Renal pelvis (tissue), 4 donors: Measurements from ENCODE around the gene KNCN. TPM values are rescaled to one million over a fixed set of nuclear protein-coding genes. Genes with fewer than 3 reads are reported as not detected.

Experiments
- DNase-seq: peaks from one replicate; pipeline ENCODE4 v3.0.0-alpha.2; 2013
- polyA plus RNA-seq, 3 donors: library from polyadenylated mRNA; unstranded; fragments of 120-200 nt; gene quantifications; one replicate each; pipeline ENCODE4 v1.2.1, GENCODE V29; 2013; ENCODE audit not compliant: insufficient read length in 3 of 3

The KNCN gene
- polyA plus RNA-seq, 3 donors, result not detected

- no peak for DNase-seq
Measured at GRCh38 chr1:46569116-46569515, 17.7 kb upstream of the KNCN start.

GRCh38 chr1:46568461-46568891 is 17.0 kb upstream of the KNCN start:
- DNase-seq, result no peak

- no peak for DNase-seq
Measured at GRCh38 chr1:46563341-46563740, 11.9 kb upstream of the KNCN start.

GRCh38 chr1:46562498-46562897 is 11.1 kb upstream of the KNCN start:
- DNase-seq, result no peak

- no peak for DNase-seq
Measured at GRCh38 chr1:46558966-46559365, 7.5 kb upstream of the KNCN start.

- DNase-seq, result no peak
Measured at GRCh38 chr1:46558141-46558963, 6.9 kb upstream of the KNCN start.

GRCh38 chr1:46557403-46557802 is 6.0 kb upstream of the KNCN start:
- DNase-seq, result no peak

- no peak for DNase-seq
Measured at GRCh38 chr1:46556822-46557221, 5.4 kb upstream of the KNCN start.

GRCh38 chr1:46555826-46556619 is 4.6 kb upstream of the KNCN start:
- no peak for DNase-seq

GRCh38 chr1:46554597-46555381 is 3.3 kb upstream of the KNCN start:
- DNase-seq, result no peak

- DNase-seq, result no peak
Measured at GRCh38 chr1:46554236-46554596, 2.8 kb upstream of the KNCN start.

- no peak for DNase-seq
Measured at GRCh38 chr1:46553506-46553905, 2.1 kb upstream of the KNCN start.

GRCh38 chr1:46552357-46553237 is 1.1 kb upstream of the KNCN start:
- DNase-seq, result no peak

GRCh38 chr1:46550751-46551231 is 656 bp downstream of the KNCN start:
- no peak for DNase-seq

GRCh38 chr1:46549697-46550681 is 1.5 kb downstream of the KNCN start:
- no peak for DNase-seq

- no peak for DNase-seq
Measured at GRCh38 chr1:46547481-46548383, 3.7 kb downstream of the KNCN start.

GRCh38 chr1:46546210-46546609 is 5.2 kb downstream of the KNCN start:
- DNase-seq, result no peak

GRCh38 chr1:46545784-46546183 is 5.7 kb downstream of the KNCN start:
- no peak for DNase-seq
